NCI-H187 treated with DMSO at 0.1 percent for 48 hours (cell line): ENCODE data around the gene SH2D3C.

Experiments
- DNase-seq: peaks from one replicate; lab custom pipeline; 2025; lab: John Stamatoyannopoulos, UW

Gene SH2D3C, protein sequence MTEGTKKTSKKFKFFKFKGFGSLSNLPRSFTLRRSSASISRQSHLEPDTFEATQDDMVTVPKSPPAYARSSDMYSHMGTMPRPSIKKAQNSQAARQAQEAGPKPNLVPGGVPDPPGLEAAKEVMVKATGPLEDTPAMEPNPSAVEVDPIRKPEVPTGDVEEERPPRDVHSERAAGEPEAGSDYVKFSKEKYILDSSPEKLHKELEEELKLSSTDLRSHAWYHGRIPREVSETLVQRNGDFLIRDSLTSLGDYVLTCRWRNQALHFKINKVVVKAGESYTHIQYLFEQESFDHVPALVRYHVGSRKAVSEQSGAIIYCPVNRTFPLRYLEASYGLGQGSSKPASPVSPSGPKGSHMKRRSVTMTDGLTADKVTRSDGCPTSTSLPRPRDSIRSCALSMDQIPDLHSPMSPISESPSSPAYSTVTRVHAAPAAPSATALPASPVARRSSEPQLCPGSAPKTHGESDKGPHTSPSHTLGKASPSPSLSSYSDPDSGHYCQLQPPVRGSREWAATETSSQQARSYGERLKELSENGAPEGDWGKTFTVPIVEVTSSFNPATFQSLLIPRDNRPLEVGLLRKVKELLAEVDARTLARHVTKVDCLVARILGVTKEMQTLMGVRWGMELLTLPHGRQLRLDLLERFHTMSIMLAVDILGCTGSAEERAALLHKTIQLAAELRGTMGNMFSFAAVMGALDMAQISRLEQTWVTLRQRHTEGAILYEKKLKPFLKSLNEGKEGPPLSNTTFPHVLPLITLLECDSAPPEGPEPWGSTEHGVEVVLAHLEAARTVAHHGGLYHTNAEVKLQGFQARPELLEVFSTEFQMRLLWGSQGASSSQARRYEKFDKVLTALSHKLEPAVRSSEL

DNA sequence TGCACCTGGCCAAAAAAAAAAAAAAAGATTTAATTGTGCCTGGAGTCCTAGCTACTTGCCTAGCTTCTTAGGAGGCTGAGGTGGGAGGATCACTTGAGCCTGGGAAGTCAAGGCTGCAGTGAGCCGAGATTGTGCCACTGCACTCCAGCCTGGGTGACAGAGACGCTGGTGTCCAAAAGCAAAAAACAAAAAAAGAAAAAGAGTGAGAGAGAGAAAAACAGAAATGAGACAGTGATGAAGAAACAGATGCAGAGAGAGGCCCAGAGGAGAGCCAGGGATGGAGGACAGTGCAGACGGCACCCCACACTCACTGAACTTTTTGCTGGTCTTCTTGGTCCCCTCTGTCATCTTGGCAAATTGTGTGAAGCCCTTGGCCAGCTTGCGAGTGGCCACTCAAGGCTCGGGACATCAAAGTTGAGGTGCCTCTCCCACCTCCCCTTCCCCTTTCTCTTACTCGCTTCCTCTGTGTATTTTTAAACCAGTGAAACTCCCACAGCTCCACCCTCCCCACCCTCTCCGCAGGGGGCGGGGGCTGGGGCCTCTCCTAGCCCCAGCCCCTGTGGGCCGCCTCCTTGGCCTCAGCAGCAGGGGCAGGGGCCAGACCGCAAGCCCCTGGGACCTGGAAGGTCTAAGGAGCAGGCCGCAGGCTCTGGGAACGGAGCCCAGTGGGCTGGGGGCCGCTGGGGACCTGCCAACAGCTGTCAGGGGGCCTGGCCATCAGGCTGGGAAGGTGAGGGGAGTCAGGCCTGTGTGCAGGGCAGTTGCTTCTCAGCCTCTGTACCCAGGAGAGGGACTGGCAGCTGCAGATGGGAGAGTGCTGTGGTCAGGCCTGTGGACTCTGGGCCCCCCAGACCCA is at the start of gene SH2D3C:
SH2D3C (minus strand) TSS at position 387 of the 856 bp plus-strand sequence; CDS start at position 348, 39 bp downstream.
- no peak for DNase-seq

DNA sequence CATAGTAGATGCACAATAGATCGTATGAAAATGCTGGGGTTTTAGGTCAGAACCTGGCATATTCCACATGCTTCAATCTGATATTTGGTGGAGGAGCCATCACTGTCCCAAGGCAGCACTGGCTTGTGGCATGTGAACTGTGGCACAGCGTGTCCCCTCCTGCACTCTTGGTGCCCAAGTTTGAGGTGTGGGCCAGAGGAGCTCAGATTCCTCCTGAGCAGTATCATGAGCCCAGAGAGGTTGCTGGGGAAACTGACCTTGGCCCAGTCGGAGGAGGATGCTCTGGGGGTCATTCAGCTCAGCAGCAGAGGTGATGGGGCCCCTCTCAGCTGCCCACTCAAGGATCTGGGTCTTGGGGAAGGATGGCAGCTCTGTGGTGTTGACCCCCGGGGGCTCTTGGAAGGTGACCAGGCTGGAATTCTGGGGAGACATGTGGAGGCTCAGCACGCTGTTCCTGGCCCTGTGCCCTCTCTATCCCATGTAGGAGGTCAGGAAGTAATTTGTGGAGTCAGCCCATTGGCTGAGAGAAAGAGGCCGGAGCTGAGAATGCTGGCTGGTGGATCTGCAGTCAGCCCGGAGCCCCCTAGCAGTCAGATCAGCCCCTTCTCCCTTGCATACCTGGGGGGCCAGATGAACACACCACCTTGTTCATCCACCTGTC is 47.9 kb upstream of the SH2D3C start:
- DNase-seq, result no peak

DNA sequence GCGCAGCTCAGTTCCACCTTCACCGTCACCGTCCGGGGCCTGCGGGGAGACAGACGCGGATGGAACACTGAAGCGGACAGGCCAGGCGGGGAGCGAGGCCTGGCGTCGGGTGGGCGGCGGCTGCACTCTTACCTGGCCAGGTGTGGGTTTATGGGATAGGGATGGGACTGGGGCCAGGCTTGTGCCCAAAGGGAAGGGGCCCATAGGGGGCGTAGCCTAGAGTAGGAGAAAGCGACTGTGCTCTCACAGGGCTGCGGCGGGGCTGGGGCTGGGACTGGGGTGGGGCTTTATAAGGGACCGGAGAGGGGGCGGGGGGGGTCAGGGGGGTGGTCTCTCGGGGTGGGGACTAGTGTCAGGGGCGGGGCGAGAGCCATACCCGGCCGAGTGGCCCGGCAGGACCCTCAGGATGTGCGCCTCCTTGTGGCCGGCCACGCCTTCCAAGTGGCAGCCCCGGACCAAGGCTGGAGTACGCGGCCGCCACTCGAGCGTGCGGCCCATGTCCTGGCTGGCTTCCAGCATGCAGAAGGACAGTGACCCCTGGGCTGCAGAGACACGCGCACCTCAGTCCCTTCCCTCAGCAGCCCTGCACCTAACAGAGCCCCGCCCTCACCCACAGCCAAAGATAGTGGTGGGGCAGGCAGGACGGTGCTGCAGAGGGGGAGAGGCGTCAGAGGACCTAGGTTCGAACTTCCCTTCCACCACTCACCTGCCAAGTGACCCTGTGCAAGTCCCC is 47.0 kb upstream of the SH2D3C start:
- no peak for DNase-seq

DNA sequence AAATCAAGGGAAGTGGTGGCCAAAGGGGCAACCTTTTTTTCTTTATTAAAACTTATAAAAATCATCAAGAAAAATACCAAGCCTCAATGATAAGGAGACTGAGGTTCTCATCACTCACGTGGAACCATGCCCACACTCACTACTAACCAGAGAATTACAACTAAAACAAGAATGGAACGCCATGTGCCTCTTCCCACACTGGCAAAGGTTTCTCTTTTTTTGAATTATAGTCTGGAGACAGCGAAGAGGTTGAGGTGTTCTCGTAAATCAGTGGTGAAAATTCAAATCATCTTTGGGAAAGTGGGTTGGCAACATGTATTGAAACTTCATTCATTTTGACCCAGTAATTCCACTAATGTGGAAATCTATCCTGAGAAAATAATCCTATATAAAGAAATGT is 43.6 kb upstream of the SH2D3C start:
- no peak for DNase-seq

DNA sequence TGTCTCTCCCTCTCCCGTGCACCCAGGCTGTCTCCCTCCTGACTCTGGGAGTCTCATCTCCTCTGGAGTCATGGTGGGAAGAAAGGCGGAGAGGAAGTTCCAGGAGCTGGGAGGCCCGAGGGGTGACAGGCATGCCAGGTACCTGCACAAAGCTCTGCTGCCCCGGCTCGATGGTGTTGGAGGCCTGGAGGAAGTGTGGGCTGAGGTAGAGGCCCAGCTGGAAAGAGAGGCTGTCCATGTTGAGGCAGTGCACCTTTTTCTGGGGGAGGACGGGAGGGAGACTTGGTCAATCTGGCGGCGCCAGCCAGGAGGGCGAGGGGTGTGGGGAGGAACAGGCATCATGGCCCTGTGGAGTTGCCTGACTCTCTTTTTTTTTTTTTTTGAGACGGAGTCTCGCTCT is 40.1 kb upstream of the SH2D3C start:
- DNase-seq, result no peak

DNA sequence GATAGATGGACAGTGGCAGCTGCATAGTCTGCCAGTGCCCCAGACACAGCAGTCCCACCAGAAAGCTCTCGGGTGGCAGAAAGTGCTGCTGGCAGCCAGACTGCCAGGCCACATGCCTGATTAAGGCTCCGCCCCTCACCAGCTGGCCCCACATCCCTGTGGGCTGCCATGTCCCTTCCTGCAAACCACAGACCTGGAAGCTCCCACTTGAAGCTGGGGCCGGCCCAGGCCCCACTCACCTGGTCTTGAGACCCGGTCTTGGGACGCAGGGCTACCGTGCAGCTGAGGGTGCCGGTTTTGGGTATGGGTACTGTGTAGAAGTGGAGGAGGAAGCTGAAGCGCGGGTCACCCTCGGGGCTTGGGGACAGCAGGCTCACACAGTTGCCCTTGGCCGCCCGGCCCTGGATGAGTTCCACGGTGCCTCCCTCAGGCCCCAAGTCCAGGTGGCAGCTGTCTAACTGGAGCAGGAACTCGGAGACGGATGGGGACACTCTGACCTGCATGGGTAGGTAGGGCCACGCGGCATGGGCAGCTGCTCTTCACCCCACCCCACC is 39.5 kb upstream of the SH2D3C start:
- no peak for DNase-seq

DNA sequence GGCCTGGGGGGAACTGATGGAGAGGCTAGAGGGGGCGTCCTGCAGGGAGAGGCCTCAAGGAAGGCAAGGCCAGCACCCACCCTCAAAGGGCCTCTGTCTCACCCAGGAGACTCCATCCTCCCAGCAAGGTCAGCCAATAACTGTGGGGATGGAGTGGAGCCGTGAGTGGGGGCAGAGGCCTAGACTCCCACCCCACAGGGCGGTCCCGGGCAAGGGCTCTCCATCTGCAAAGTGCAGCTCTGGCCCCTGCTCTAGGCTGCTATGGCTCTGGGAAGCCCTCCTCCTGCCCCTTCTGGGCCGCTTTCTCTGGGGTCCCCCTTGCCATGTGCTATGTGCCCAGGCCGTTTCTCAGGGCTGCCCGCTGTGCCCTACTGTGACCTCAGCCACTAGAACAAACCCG is 38.3 kb upstream of the SH2D3C start:
- DNase-seq, result no peak

DNA sequence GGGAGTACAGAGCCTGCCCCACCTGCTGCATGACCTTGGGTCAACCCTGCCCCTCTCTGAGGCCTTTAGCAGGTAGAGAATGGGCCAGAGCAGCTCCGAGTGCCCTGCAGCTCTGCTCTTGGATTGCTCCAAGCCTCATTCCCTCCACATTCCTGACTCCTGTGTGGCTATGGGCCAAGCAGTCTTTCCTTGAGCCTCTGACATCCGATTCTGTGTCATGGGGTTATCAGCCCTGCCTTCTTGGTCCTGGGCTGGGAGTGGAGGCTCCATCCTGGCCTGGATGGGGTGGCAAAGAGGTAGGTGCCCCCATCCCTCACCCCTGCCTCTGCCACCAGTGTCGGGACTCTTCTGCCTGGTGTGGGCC is 37.9 kb upstream of the SH2D3C start:
- no peak for DNase-seq

DNA sequence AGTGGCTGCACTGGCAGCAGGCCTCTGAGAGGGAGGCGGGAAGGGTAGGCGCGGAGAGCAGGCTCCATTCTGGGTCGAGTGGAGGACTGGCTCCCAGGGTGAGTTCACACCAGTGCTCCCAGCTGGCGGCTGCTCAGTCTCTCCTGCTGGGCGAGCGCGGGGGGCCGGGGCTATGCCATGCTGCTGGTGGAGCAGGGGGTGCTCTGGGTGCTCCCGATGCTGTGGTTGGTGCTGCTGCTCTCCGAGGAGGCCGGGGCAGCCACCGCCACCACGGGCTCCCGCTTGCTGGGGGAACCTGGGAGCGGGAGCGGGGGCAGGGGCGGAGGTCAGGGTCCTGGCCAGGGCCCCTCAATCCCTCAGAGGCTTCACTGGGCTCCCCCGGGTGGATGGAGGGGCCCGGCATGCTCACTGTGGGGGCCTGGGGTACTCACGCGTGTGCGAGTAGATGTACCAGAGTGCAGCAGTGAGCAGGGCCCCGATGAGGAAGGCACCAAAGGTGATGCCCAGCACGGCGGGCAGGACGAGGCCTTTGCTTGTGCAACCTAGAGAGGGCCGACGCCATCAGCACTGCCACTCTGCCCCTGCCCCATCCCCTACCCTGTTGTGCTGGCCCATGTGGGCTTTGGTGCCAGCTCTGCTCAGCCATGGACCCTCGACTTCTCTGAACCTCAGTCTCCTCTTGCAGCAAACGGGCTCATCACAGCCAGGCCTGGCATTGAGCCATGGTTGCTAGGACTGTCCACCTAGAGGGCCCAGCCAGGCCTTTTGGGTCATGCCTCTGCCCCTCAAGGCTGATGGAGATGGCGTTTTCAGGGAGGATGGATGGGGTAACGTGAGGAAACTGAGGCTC is 37.3 kb upstream of the SH2D3C start:
- no peak for DNase-seq

DNA sequence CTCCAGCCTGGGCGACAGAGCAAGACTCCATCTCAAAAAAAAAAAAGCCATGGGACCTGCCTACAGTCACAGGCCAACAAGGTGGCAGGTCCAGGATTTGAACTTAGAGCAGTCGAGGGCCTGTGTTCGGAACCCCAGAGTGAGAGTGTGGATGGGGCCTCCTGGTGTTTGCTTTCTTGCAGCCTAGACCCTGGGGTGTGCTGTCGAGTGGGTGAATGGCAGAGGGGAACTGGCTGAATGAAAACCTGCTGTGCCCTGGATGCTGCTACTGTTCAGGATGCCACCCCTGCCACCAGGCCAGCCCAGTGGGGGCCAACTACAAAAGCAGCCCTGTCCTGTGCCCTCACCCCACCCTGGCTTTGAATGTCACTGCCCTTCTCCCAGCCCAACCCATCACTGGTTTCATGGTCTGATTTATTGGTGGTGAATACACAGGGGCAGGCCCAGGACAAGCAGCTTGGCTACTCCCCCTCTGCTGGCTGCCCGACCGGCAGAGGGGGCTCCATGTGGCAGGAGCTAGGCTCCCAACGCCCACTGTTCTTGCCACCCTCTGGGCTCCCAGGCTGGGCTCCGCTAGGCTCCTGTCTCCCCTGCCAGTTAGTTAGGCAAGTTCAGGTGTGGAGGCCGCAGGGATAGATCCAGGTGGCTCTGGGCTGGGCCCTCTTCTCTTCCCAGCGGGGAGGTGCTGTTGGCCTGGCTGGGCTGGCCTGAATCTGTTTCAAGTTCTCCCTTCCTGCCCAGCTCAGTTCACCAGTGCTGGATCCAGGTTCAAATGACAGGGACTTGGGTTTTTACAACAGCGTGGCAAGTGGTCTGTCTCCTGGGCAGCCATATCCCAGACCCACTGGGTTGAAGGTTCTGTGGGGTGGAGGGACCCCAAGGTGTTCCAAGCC is 36.4 kb upstream of the SH2D3C start:
- DNase-seq, result no peak

DNA sequence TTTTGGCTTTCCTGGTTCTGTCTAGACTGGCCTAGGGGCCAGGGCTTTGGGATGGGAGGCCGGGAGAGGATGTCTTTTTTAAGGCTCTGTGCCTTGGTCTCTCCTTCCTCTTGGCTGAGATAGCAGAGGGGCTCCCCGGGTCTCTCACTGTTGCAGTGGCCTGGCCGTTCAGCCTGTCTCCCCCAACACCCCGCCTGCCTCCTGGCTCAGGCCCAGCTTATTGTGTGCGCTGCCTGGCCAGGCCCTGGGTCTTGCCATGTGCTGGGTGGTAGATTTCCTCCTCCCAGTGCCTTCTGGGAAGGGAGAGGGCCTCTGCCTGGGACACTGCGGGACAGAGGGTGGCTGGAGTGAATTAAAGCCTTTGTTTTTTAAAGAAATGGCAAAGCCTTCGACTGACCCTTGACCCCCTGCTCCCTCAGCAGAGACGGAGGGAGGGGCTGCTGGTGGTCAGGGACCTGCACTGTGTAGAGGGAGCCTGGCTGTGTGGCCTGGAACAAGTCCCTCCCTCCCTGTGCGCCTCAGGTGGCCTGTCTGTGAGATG is 35.3 kb upstream of the SH2D3C start:
- no peak for DNase-seq

DNA sequence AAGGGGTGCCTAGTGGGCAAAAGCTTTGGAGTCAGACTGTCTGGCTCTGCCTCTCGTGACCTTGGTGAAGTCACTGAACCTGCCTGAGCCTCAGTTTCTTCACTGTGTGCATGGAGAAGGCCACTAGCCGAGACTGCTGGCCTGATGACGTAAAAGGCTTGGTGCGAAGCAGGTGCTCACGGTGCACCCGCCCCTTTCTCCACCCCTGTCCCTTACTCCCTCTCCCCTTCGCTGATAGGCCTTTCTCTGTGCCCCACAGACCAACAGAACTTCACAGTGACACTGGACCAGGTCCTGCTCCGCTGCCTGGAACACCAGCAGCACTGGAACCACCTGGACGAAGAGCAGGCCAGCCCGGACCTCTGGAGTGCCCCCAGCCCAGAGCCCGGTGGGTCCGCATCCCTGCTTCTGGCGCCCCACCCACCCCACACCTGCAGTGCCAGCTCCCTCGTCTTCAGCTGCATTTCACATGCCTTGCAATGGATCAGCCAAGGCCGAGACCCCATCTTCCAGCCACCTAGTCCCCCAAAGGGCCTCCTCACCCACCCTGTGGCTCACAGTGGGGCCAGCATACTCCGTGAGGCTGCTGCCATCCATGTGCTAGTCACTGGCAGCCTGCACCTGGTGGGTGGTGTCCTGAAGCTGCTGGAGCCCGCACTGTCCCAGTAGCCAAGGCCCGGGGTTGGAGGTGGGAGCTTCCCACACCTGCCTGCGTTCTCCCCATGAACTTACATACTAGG is 34.6 kb upstream of the SH2D3C start:
- no peak for DNase-seq

DNA sequence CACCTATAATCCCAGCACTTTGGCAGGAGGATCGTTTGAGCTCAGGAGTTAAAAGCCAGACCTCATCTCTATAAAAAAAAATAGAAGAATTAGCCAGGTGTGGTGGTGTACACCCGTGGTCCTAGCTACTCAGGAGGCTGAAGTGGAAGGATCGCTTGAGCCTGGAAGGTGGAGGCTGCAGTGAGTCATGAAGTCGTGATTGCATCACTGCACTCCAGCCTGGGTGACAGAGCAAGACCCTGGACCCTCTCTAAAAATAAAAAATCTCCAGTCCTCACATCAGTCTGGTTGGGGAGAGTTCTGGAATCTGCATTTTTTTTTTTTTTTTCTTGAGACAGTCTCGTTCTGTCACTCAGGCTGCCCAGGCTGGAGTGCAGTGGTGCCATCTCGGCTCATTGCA is 33.5 kb upstream of the SH2D3C start:
- no peak for DNase-seq

DNA sequence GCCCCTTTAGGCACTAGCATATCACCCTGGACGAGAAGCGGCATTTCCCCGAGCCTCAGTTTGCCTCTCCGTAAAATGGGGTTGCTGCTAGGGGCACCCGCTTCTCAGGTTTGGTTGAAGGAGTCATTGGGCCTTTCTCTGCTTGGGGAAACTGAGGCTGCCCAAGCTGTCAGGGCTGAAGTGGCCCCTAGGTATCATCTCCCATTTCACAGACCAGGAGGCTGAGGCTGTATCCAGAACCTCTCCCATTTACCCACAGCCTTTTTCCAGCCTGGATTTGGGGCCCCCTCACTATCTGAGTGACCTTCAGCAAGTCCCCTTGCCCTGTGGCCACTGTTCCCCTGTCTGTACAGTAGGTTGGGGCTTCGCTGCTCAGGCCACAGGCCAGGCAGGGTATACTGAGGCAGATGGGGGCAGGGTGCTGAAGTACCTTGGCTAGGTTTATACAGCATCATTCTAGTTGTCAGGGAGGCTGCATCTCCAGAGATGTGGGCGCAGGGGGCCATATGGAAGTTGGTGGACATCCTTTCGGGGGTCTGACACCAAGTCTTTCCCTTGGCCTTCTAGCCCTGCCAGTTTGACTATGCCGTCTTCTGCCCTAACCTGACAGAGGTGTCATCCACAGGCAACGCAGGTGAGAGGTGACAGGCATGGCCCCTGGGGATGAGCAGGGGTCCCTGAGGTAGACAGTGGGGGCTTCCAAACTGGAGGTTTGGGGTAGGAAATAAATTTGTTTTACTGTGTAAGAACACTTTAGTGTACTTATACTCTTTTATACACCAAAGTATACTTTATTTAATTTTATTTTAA is 32.1 kb upstream of the SH2D3C start:
- DNase-seq, result no peak

DNA sequence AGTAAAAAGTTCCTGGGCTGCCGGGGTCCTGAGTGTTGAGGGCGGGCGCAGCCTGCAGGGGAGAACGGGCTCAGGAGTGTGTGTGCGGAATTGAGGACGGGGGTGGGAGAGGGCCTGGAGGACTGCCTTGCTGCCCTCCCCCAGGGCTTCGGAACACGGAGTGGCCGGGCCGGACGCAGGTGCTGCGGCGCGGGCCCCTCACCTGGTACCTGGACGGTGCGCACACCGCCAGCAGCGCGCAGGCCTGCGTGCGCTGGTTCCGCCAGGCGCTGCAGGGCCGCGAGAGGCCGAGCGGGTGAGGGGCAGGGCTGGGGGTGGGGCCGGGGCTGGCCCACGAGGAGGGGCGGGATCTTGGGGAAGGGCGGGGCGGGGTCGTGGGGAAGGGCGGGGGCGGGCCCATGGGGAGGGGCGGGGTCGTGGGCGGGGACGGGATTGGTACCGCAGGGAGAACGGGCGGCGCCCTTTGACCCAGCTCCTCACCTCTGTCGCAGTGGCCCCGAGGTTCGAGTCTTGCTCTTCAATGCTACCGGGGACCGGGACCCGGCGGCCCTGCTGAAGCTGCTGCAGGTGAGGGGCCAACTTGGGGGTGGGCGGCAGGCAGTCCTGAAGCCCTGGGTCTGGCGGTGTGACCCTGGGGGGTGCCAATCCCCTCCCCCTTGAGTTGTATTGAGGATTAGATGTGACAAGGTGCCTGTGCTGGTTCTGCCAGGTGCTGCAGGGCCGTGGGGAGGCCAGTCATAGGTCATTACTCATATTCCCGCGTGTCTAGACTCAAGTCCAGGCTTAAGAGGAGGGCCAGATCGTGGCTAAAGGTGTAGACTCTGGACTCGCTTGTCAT is 31.3 kb upstream of the SH2D3C start:
- no peak for DNase-seq

DNA sequence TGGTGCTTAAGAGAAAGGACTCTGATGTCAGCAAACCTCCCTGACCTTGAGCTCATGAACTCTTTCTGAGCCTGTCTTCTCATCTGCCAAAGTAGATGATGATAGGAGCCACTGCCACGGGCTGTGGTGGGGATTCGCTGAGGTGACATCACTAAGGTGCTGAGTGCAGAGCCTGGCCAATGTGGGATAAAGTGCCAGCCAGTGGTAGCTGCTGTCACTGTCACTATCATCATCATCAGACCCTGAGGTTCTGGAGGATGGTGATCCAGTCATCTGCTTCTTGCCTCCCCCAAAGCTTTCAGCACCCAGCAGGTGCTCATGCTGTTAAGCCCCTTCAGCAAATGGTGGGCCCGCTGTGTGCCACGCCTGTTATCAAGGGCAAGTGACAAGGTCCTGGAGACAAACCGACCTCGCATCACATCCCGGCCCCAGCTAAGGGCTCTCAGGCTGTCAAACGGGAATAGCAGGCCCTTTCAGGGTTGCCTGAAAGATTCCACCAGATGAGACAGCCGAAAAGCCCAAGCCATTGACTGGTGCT is 30.6 kb upstream of the SH2D3C start:
- DNase-seq, result no peak
